NK-92 (cell line): ENCODE measurements around the gene GNAQ.
"Not testable (repeated sequence)": the region's sequence is repeated elsewhere in the genome, so short reads cannot be mapped to it uniquely, and the experiment has no call there.

Experiments
- DNase-seq: peaks from one replicate; lab custom pipeline; 2025; ENCODE audit not compliant: unreplicated experiment; lab: John Stamatoyannopoulos, UW

The GNAQ gene

DNA sequence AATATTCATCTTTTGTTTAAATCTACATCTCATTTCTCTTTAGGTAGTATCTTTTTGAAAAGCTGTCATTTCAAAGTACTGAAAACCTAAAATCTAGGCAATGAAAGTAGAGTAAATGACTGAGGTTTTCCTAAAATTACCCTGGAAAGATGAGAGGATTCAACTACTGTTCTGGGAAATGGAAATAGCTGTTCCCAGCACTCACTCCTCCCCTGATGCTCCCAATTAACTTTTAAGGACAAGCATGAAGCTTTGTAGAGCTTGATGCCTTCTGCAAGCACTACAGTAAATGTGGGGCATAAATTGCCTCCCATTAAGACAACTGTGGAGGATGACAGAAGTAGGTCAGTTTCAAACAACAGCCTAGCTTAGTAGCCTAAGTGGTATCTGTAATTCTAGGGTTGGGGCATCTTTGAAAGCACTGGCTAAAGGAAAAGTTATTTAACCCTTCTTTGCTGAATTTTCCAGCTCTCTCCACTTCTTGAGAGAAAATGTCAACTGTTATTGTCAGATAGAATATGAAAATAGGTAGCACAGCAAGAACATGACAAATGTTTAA lies 283.3 kb downstream of the GNAQ start:
- no peak for DNase-seq

DNA sequence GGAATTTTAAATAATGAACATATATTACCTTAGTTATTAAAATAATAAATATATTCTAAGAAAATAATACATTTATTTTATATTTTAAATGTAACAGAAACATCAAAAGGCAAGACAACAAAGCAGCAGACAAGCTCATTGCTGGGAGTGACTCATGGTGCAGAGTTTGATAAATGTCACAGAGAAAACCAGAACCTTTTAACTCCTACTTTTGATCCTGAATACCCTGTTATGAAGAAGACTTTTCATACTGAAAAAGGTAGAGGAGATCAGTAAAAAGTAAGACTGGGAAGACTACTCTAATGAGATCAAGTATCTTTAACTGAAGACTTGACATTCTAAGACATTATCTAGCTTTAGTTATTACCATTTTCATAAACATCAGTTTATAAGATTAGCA lies 284.4 kb downstream of the GNAQ start:
- no peak for DNase-seq

- no peak for DNase-seq
Measured at GRCh38 chr9:77744841-77745430, 286.7 kb downstream of the GNAQ start.

DNA sequence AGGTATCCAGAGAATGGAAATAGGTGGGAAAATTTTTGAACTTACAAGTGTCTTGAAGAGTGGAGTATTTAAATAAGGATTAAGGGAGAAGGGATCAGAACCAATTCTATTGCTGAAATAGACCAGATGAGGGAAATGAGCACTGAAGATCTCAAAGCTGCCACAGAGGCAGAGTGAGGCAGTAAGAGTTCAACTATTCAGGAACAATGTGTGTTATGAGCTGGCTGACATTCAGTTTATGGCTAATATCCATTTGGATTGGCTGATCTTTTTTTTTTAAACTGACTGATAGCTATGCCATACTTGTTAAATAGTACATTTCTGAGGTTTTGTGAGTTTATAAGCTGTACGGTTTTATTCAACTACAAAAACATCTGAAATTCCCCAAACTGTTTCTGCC lies 288.2 kb downstream of the GNAQ start:
- no peak for DNase-seq

DNA sequence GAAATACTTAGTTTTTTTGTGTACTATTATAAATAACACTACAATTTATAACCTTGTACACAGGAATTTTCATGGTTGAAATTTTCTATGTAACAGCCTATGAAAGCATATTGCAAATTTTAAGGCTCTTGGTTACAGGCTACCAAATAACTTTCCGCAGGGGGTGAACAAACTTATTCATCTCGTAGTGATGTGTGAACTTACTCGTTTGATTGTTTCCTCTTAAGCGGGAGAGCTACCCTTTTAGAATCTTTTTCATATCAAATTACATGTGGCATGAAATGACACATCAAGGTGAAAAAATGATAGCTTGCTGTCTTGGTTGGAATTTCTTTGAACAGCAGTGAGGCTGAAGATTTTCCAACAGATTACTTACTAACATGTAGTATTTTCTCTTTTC lies 292.7 kb downstream of the GNAQ start:
- no peak for DNase-seq

DNA sequence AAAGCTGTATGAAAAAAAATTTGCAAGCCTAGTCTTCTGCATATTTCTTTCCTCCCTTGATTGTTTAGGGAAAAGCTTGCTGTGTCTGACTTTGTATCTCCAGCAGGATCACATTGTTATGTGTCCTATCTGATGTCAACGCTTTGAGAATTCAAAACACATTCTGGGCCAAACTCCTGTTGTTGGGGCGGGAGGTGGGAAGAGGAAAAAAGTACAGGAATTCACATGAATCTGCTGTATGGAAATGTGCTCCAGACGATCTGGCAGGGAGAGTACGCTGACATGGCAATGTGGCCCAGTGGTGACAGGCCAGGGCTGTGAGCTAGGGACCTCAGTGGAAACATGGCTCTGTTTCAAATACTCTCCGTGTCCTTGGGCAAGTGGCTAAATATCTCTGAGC lies 296.1 kb downstream of the GNAQ start:
- DNase-seq, result no peak

- no peak for DNase-seq
Measured at GRCh38 chr9:77731930-77732329, 299.7 kb downstream of the GNAQ start.

DNA sequence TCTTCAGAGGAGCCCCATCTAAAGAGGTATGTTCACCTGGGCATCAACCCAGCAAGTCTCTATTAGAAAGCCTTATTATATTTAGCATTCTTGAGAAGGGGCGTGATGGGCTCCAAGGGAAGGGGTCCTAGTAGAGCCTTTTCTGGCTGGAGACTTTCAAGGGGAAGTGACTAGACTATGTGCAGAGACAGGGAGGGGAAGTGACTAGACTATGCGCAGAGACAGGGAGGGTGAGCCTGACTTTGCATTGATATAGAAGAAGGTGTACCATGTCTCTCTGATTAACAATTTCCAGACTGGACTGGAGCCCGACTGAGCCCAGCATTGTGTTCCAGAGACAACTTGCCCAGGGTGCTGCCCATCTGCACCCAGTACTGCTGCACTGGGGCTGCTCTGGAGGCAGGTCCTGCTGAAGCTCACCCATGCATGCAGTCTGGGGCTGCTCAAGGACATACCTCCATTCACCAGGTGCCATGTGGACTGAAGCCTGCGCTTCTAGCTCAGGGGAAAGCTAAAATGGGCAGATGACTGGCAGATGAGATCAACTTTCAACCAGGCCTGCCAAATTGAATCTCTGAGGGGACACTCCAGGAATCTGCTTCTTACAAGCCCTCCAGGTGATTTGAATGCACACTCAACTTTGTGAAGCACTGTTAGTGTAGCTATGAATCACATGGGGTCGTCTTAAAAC lies 300.5 kb downstream of the GNAQ start:
- DNase-seq, result no peak

- no peak for DNase-seq
Measured at GRCh38 chr9:77729177-77729576, 302.4 kb downstream of the GNAQ start.

DNA sequence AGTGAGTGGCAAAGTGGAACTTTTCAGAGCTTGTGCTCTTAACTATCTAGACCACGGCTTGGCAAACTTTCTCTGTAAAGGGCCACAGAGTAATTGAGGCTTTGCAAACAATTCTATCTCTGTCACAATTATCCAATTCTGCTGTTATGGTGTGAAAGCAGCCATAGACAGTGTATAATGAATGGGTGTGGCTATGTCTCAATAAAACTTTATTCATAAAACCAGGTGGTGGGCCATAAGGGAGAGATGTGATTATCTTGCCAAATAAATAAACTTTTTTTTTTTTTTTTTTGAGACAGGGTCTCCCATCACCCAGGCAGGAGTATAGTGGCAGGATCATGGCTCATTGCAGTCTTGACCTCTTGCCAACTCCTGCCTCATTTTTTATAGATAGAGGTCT lies 304.8 kb downstream of the GNAQ start:
- DNase-seq, result no peak

GRCh38 chr9:77726289-77726688 lies 305.3 kb downstream of the GNAQ start:
- no peak for DNase-seq

- no peak for DNase-seq
Measured at GRCh38 chr9:77725820-77726219, 305.8 kb downstream of the GNAQ start.

DNA sequence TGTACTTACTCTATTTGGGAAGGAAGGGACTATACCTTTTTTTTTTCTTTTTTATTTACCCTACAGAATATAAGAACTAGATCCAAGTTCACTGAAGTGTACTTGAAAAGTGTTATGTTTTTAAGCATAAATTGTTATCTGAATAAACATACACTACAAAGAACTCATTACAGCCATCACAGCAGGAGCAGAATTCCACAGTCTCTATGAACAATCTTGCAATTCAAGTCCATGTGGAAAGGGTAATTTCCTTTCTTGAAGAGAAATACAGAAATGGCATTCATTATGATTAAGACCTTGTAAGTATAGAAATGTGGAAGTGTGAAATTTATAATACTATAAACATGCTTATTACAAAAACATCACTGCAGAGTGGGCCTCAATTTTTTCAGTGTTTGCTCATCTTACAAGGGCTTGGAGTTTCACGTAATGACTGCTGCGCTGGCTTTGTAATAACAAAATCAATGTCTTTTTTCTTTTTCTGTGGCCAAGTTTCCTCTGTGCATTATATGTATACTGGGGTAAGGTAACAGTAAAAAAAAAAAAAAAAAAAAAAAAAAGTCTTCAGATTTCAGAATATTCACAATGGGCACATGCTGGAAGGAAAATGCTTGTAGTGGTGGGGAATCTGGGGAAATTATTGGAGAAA lies 306.4 kb downstream of the GNAQ start:
- DNase-seq, result no peak

DNA sequence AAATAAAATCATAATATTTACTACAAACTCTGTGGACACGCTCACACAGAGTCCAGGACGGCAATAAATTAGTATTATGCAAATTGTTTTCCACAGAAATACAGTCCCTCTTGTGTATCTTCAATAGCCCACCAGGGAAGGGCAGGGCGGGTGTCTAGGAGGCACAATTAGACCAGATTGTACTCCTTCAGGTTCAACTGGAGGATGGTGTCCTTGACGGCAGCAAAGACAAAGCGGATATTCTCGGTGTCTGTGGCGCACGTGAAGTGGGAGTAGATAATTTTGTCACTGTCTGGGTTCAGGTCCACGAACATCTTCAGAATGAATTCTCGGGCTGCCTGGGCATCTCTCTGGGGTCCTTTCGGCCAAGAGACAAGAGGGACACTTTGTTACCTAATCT lies 310.5 kb downstream of the GNAQ start:
- not testable (repeated sequence) for DNase-seq

GRCh38 chr9:77719321-77719720 lies 312.3 kb downstream of the GNAQ start:
- DNase-seq, result no peak

- not testable (repeated sequence) for DNase-seq
Measured at GRCh38 chr9:77718298-77718640, 313.3 kb downstream of the GNAQ start.

GRCh38 chr9:77717608-77718297 lies 313.9 kb downstream of the GNAQ start:
- DNase-seq, result not testable (repeated sequence)

DNA sequence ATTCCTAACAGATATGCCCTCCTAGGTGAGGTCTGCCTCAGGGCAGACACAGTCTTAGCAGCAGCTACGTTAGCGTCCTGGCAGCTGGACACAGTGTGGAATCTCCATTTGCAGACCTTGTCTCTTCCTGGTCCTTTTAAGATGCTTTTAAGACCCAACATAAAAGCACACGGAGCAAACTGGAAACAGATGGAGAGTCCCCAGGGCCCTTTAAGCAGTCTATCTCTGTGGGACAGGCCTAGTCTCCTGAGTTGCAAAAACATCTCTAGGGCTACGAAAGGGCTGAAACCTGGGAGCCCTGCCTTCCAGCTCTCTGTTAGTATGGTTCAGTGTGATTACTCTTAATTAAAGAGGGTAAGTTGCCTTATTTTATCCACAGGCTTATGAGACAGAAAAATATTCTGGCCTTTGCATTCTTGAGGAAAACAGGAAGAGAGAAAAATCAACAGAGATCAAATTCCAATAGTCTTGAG lies 317.5 kb downstream of the GNAQ start:
- DNase-seq, result no peak

DNA sequence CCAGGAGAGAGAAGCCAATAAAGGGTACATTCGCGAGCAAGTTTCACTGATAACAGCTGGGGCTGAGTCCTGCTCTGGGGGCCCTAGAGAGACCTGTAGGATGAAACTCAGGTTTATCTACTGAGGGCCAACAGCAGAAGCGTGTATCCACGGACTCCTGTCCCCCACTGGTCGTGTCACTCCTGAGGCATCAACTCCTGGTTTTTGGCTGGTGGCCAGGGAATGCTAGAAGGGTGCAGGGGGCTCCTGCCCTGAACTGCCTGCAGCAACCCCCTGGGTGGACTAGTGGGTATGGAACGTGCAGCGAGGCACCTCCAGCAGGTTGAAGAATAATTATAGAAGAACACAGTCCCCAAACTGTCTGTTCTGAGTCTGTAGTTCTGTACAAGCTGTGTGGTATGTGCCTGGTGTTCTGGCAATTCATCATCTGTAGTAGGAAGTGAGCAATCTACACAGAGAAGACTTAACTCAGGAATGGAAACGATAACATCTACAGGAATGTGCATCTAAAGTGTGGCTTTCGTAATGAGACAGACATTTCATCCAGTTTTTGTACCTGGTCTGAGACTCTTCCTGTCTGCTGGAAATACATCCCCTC lies 319.0 kb downstream of the GNAQ start:
- no peak for DNase-seq

GRCh38 chr9:77710965-77711648 lies 320.5 kb downstream of the GNAQ start:
- DNase-seq, result no peak

DNA sequence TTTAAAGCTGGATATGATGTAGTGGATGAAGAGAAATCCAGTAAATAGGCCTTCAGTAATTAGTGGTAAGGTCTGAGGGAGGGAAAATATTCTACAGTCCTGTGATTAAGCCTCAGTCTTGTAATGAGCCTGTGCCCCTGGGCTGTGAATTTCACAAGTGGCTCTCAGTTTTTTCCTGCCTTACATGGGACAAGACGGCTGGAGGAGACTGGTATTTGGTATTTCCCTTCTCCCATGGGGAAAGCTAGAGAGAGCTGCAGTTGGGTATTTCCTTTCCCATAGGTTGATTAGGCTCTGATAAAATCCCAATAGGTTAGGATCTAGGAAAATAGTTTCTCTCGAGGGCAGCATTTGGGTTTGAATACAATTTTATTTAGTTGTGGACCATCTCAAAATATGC lies 321.3 kb downstream of the GNAQ start:
- DNase-seq, result no peak
